ENCODE data around the gene NOS2. TPM values are rescaled to one million over a fixed set of nuclear protein-coding genes. Genes with fewer than 3 reads are reported as not detected.

The NOS2 gene
- total RNA-seq, 2 donors from 2014 or later = 0.11 to 0.20 TPM

DNA sequence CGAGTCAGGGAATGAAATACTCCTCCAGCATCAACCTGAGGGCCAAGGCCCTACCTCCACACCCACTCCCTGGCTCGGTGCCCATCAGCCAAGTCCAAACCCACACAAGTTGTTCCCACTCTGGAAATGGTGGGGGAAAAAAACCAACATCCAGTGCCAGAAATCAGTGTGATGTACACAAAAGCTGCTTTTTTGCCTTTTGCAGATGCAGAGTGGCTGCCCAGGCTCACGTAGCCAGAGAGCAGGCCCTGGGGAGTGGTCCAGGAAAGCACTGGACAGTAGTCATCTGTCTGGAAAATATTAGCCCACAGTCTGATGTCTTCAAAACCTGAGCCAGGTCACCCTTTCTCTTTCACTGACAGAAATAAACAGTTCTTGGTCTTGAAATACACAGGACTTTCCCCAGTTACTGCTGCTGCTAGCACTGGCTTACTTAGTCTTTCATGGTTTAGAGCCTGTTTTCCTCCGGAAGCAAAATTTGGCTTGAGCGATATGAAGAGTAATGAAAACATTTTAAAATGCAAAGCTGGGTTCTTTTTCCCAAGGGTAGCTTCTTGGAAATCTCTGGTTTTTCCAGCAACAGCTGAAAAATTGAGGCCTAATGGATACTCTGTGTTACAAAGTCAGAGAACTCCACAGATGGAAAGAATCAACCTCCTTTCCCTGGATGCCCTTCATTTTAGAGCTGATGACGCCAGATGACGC, 18.2 kb upstream of the NOS2 start:
- Histone ChIP-seq H3K9me3 (peaks cover 0 to 16% of the 10 kb centered on the region in 2 donors), H3K36me3 (no peaks in the 10 kb centered on the region), H3K27me3 (no peaks in the 10 kb centered on the region), H3K27ac (peak overlapping the region; percentile 14 to 23), H3K4me3 (no peak overlapping the region), H3K4me1 (peaks cover 0 to 7% of the 10 kb centered on the region in 2 donors)
- DNase-seq (ENCODE audit: low spot score) = no peak
- TF ChIP-seq, protein P1, sequence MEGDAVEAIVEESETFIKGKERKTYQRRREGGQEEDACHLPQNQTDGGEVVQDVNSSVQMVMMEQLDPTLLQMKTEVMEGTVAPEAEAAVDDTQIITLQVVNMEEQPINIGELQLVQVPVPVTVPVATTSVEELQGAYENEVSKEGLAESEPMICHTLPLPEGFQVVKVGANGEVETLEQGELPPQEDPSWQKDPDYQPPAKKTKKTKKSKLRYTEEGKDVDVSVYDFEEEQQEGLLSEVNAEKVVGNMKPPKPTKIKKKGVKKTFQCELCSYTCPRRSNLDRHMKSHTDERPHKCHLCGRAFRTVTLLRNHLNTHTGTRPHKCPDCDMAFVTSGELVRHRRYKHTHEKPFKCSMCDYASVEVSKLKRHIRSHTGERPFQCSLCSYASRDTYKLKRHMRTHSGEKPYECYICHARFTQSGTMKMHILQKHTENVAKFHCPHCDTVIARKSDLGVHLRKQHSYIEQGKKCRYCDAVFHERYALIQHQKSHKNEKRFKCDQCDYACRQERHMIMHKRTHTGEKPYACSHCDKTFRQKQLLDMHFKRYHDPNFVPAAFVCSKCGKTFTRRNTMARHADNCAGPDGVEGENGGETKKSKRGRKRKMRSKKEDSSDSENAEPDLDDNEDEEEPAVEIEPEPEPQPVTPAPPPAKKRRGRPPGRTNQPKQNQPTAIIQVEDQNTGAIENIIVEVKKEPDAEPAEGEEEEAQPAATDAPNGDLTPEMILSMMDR (IDR thresholded peaks at IDR 0.05) = no peak

DNA sequence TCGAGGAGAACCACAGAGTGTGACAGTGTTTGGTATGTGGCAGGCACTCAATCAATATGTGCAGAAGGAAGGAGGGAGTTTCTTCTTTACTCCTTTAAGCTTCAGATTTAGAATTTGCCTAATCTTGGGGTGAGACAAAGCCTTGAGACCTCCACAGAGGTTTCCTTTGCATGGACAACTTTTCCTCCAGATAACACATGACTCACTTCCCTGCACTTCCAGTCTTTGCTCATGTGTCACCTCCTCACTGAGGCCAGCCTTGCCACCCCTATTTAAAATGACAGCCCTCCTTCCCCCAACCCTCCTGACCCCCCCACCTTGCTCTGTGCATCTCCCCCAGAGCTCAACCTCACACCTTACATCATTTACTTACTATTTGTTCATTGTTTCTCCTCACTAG, 17.4 kb upstream of the NOS2 start:
- no peak for DNase-seq (ENCODE audit: low spot score)
- Histone ChIP-seq H3K4me3 (no peak overlapping the region), H3K36me3 (no peaks in the 10 kb centered on the region), H3K27ac (no peak overlapping the region), H3K27me3 (no peaks in the 10 kb centered on the region), H3K9me3 (peaks cover 0 to 15% of the 10 kb centered on the region in 2 donors), H3K4me1 (peaks cover 0 to 7% of the 10 kb centered on the region in 2 donors)
- TF ChIP-seq, protein P1 (IDR thresholded peaks at IDR 0.05) = no peak

DNA sequence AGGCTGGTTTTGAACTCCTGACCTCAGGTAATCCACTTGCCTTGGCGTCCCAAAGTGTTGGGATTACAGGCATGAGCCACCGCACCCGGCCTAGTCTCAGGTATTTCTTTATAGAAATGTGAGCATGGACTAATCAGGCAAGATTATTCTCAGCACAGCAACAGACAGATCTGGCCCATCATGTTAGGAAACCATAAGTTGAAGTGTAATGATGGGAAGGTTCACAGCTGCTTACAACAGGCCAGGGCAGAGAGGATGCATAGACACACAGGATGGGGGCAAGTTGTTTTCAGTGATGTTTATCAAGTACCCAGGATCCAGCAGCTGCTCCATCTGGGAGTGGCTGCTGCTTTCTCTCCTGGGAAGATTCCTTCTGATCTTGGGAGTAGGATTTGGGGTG, 16.6 kb upstream of the NOS2 start:
- DNase-seq (ENCODE audit: low spot score) = no peak
- TF ChIP-seq, protein P1 (IDR thresholded peaks at IDR 0.05) = no peak
- H3K27me3 ChIP-seq = no peaks in the 10 kb centered on the region
- peaks cover 0 to 7% of the 10 kb centered on the region in 2 donors for H3K9me3 ChIP-seq
- H3K4me1 ChIP-seq = peaks cover 0 to 7% of the 10 kb centered on the region in 2 donors
- H3K36me3 ChIP-seq = no peaks in the 10 kb centered on the region
- H3K4me3 ChIP-seq = no peak overlapping the region
- H3K27ac ChIP-seq = no peak overlapping the region

DNA sequence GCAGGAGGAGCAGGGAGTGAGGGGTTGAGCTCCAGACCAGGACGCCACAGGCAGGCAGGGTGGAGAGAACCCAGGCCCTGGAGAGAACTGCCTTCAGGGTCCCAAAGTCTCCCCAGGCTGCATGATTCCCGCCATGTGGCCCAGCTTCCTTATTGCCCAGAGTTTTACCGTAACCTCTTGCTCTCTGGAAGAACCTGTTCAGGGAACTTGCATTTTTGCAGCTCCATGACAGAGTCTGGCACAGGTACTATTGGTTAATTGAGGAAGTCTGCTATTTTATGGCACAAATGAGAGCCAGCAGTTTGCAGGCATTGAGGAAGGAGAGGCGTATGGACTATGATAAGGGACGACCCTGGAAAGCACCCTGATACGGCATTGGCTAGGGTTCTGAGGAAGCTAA, 11.6 kb upstream of the NOS2 start:
- H3K27me3 ChIP-seq = no peaks in the 10 kb centered on the region
- DNase-seq (ENCODE audit: low spot score) = no peak
- H3K4me3 ChIP-seq = no peak overlapping the region
- no peak overlapping the region for H3K27ac ChIP-seq
- peaks cover 0 to 3% of the 10 kb centered on the region in 2 donors for H3K9me3 ChIP-seq
- H3K4me1 ChIP-seq = peaks cover 0 to 11% of the 10 kb centered on the region in 2 donors
- TF ChIP-seq, protein P1 (IDR thresholded peaks at IDR 0.05) = no peak
- H3K36me3 ChIP-seq = no peaks in the 10 kb centered on the region

DNA sequence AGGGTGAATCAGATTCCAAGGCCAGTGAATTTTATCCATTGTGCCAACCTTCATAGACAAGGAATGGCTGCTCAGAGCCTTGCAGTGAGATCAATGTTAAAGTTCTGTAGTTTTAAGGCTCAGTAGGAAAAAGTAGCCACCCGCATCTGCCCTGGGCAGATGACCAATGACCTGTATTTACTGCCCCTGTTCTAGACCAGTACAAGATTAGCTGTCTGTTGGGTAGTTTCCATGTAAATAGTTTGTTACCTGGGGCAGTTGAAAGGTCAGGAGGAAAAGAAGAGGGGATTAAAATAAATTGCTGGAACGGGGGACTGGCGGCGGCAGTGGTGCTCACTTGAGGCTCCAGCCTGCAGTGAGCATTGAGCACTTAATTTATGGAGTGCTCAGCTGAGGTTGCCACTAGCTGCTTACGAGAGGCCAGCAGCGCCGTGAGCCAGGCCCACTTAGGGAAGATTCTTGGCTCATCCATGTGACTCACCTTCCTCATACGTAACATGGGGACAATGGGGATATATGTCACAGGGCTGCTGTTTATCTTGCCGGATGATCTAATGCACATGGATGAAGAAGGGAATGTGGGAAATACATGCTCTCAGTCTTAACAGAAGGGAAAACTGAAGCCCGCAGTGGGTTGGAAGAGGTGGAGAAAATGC, 10.7 kb upstream of the NOS2 start:
- Histone ChIP-seq H3K4me1 (peaks cover 0 to 11% of the 10 kb centered on the region in 2 donors), H3K27ac (no peak overlapping the region), H3K9me3 (peaks cover 0 to 3% of the 10 kb centered on the region in 2 donors), H3K36me3 (no peaks in the 10 kb centered on the region), H3K4me3 (no peak overlapping the region), H3K27me3 (no peaks in the 10 kb centered on the region)
- TF ChIP-seq, protein P1 (IDR thresholded peaks at IDR 0.05) = no peak
- DNase-seq (ENCODE audit: low spot score) = no peak
